ENCODE data around the gene NDE1.

GRCh38 chr16:15650019-15650697 is at the start of gene NDE1:
- TF ChIP-seq CTCF (IDR thresholded peaks at IDR 0.05) = peak in 1 of 5 experiments; percentile 14
- TF ChIP-seq EP300 (IDR thresholded peaks at IDR 0.05) = peak in 1 of 2 donors; percentile 69
